ENCODE results near the gene PSMC2. TPM values are rescaled to one million over a fixed set of nuclear protein-coding genes. Genes with fewer than 3 reads are reported as not detected.

Gene PSMC2
- total and polyA plus RNA-seq, 10 of the 15 experiments (the other 5 are each of a cell fraction or from before 2014, with no cell fraction given): 117 to 347 (median 220) TPM

DNA sequence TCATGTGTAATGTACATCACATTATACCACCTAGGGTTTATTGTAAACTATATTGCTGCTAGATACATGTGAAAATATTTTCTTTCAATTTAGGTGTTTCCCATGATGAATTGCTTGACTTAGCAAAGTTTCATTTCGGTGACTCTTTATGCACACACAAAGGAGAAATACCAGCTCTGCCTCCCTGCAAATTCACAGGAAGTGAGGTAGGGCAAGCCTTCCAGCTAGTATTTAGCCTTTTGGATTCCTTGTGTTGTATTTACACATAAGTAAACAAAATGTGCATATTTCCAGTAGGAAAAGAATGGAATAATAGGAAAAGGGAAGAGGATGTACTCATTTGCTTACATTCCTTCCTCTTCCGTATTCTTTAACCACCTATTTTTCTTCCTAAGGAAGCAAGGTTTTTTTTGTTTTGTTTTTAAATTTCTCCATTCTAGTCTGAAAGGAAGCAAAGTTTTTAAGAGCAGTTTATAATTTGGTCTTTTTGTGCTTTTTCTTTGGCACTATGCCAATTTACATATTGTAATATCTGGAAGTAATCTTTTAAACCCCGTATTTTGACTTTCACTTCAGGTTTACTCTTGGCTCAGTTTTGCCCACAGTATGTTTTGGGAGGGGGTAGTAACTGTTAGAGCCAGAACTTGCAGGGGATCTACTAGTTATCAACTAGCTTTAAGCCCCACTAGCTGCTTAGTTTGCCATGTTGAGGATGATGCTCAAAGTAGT lies 39.8 kb upstream of the PSMC2 start (continued):
- TF ChIP-seq SREBF2 (IDR thresholded peaks at IDR 0.05; ENCODE audit: low read length) (no peak), ZZZ3 (IDR thresholded peaks at IDR 0.05; ENCODE audit: control insufficient read depth, insufficient read length, low read depth) (no peak)

GRCh38 chr7:103314852-103315251 lies 32.6 kb upstream of the PSMC2 start:
- Histone ChIP-seq H3K4me3 (no peak overlapping the region), H3K36me3 (ENCODE audit: control insufficient read depth in 2 of 2, insufficient read depth in 2 of 2, low read length in 1 of 2) (peaks cover 6 to 40% of the 10 kb centered on the region in 2 experiments), H4K20me1 (ENCODE audit: control insufficient read depth, insufficient read depth) (no peaks in the 10 kb centered on the region), H3K9ac (ENCODE audit: control insufficient read depth, insufficient read depth, low read length) (no peak overlapping the region), H2AFZ (ENCODE audit: control insufficient read depth, low read depth, low read length) (no peak overlapping the region), H3K79me2 (ENCODE audit: control insufficient read depth, insufficient read depth, low read length) (no peaks in the 10 kb centered on the region), H3K27me3 (replicated peaks in 1 of 2; ENCODE audit: control insufficient read depth in 2 of 2, insufficient read depth in 2 of 2, low read length in 1 of 2) (no peaks in the 10 kb centered on the region), H3K4me2 (ENCODE audit: control insufficient read depth, insufficient read depth) (no peak overlapping the region), H3K4me1 (ENCODE audit: control insufficient read depth, insufficient read depth, low read length) (no peaks in the 10 kb centered on the region), H3K9me3 (replicated peaks; ENCODE audit: control insufficient read depth, insufficient read depth, low read length) (no peaks in the 10 kb centered on the region), H3K27ac (ENCODE audit: control insufficient read depth, insufficient read depth) (no peak overlapping the region)
- DNase-seq (ENCODE audit: low read depth, low spot score) (no peak), ATAC-seq (no peak), FAIRE-seq (no peak)
- ChIA-PET POLR2A (no interaction called here), SMC1A (ENCODE audit: uncharacterized antibody, unreplicated experiment) (interaction anchor here (1.7 kb wide), 1 partner anchor 8 kb away, joined by 6 read pairs; no protein-coding TSS in a partner anchor), CTCF (no interaction called here), RAD21 (ENCODE audit: unreplicated experiment) (no interaction called here)
- WGBS (ENCODE audit: insufficient coverage, insufficient replicate concordance, low lambda C conversion rate, missing lambda C conversion rate): 50% methylated on average over 2 of the region's 2 CpGs
- intact Hi-C loops (cut with micrococcal nuclease; ENCODE audit: unreplicated experiment): no loop called here
- TF ChIP-seq CEBPB (IDR thresholded peaks at IDR 0.05; ENCODE audit: borderline replicate concordance in 1 of 2, low read depth in 2 of 2, low read length in 2 of 2) (no peak), RELA (IDR thresholded peaks at IDR 0.05; ENCODE audit: borderline replicate concordance, partially characterized antibody) (no peak), SKIL (IDR thresholded peaks at IDR 0.05; ENCODE audit: low read depth, poor library complexity, severe bottlenecking) (no peak), POLR2AphosphoS2 (IDR thresholded peaks at IDR 0.05; ENCODE audit: low read depth, low read length) (no peak), ZBED1 (IDR thresholded peaks at IDR 0.05; ENCODE audit: borderline replicate concordance) (no peak)
- TF ChIP-seq, protein P1, sequence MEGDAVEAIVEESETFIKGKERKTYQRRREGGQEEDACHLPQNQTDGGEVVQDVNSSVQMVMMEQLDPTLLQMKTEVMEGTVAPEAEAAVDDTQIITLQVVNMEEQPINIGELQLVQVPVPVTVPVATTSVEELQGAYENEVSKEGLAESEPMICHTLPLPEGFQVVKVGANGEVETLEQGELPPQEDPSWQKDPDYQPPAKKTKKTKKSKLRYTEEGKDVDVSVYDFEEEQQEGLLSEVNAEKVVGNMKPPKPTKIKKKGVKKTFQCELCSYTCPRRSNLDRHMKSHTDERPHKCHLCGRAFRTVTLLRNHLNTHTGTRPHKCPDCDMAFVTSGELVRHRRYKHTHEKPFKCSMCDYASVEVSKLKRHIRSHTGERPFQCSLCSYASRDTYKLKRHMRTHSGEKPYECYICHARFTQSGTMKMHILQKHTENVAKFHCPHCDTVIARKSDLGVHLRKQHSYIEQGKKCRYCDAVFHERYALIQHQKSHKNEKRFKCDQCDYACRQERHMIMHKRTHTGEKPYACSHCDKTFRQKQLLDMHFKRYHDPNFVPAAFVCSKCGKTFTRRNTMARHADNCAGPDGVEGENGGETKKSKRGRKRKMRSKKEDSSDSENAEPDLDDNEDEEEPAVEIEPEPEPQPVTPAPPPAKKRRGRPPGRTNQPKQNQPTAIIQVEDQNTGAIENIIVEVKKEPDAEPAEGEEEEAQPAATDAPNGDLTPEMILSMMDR (IDR thresholded peaks at IDR 0.05 in 2 of 3, conservative IDR thresholded peaks at IDR 0.05 in 1 of 3; ENCODE audit: control insufficient read depth in 2 of 3, extremely low read depth in 1 of 3, insufficient read depth in 1 of 3, low read depth in 3 of 3, low read length in 3 of 3): no peak
- in situ Hi-C loops (cut with MboI): no loop called here
- no TSS peak for BruUV-seq (replicated peaks)
